ENCODE measurements around the gene METTL5. TPM values are rescaled to one million over a fixed set of nuclear protein-coding genes. Genes with fewer than 3 reads are reported as not detected.
"Not testable (repeated sequence)": the region's sequence is repeated elsewhere in the genome, so short reads cannot be mapped to it uniquely, and the experiment has no call there.

Gene METTL5
- total RNA-seq, 2 experiments from 2014 or later = 57.3 to 66.0 TPM

GRCh38 chr2:169853041-169853668 is 28.4 kb upstream of the METTL5 start:
- H3K27ac Mint-ChIP-seq = no peak overlapping the region
- peaks cover 30% of the 10 kb centered on the region for H3K36me3 Mint-ChIP-seq (ENCODE audit: low read depth)
- H3K27me3 Mint-ChIP-seq (ENCODE audit: low read depth) = no peaks in the 10 kb centered on the region
- H3K4me3 Mint-ChIP-seq = no peak overlapping the region
- H3K4me1 Mint-ChIP-seq (ENCODE audit: low read depth) = peaks cover 8% of the 10 kb centered on the region
- ATAC-seq (no peak), DNase-seq (no peak)
- peaks cover 7% of the 10 kb centered on the region for H3K9me3 Mint-ChIP-seq (ENCODE audit: insufficient read depth)
- CTCF ChIA-PET = no interaction called here
- POLR2A ChIA-PET = no interaction called here

GRCh38 chr2:169849710-169850109 is 25.0 kb upstream of the METTL5 start:
- Mint-ChIP-seq H3K27me3 (ENCODE audit: low read depth) (no peaks in the 10 kb centered on the region), H3K36me3 (ENCODE audit: low read depth) (peaks cover 28% of the 10 kb centered on the region), H3K4me1 (ENCODE audit: low read depth) (peaks cover 8% of the 10 kb centered on the region), H3K9me3 (ENCODE audit: insufficient read depth) (peaks cover 3% of the 10 kb centered on the region), H3K27ac (peak overlapping the region; percentile 17), H3K4me3 (no peak overlapping the region)
- CTCF ChIA-PET = no interaction called here
- DNase-seq (no peak), ATAC-seq (no peak)
- POLR2A ChIA-PET = no interaction called here

GRCh38 chr2:169848959-169849693 is 24.4 kb upstream of the METTL5 start:
- H3K9me3 Mint-ChIP-seq (ENCODE audit: insufficient read depth); DNase-seq; H3K27me3 Mint-ChIP-seq (ENCODE audit: low read depth); ATAC-seq; H3K4me3 Mint-ChIP-seq; H3K4me1 Mint-ChIP-seq (ENCODE audit: low read depth); POLR2A ChIA-PET: not testable (repeated sequence)
- peak overlapping the region; percentile 17 for H3K27ac Mint-ChIP-seq
- CTCF ChIA-PET = interaction anchor here (0.5 kb wide), 1 partner anchor 16 kb away, joined by 3 read pairs; no protein-coding TSS in a partner anchor
- H3K36me3 Mint-ChIP-seq (ENCODE audit: low read depth) = peaks cover 28% of the 10 kb centered on the region

GRCh38 chr2:169845016-169845415 is 20.3 kb upstream of the METTL5 start:
- ChIA-PET CTCF (no interaction called here), POLR2A (interaction anchor here (0.7 kb wide), 1 partner anchor 227 kb away, joined by 3 read pairs; no protein-coding TSS in a partner anchor)
- Mint-ChIP-seq H3K36me3 (ENCODE audit: low read depth) (peaks cover 22% of the 10 kb centered on the region), H3K4me1 (ENCODE audit: low read depth) (peaks cover 16% of the 10 kb centered on the region), H3K4me3 (no peak overlapping the region), H3K27ac (no peak overlapping the region), H3K9me3 (ENCODE audit: insufficient read depth) (no peaks in the 10 kb centered on the region), H3K27me3 (ENCODE audit: low read depth) (no peaks in the 10 kb centered on the region)
- DNase-seq = no peak
- ATAC-seq = no peak

GRCh38 chr2:169841625-169842024 is 16.9 kb upstream of the METTL5 start:
- H3K4me3 Mint-ChIP-seq; H3K27me3 Mint-ChIP-seq (ENCODE audit: low read depth); H3K4me1 Mint-ChIP-seq (ENCODE audit: low read depth); H3K9me3 Mint-ChIP-seq (ENCODE audit: insufficient read depth); H3K27ac Mint-ChIP-seq; DNase-seq; CTCF ChIA-PET; ATAC-seq; POLR2A ChIA-PET: not testable (repeated sequence)
- H3K36me3 Mint-ChIP-seq (ENCODE audit: low read depth) = peaks cover 12% of the 10 kb centered on the region

GRCh38 chr2:169840747-169841142 is 16.0 kb upstream of the METTL5 start:
- Mint-ChIP-seq H3K4me1 (ENCODE audit: low read depth) (peaks cover 8% of the 10 kb centered on the region), H3K27me3 (ENCODE audit: low read depth) (no peaks in the 10 kb centered on the region), H3K4me3 (no peak overlapping the region), H3K9me3 (ENCODE audit: insufficient read depth) (no peaks in the 10 kb centered on the region), H3K27ac (no peak overlapping the region), H3K36me3 (ENCODE audit: low read depth) (peaks cover 12% of the 10 kb centered on the region)
- no peak for ATAC-seq
- DNase-seq = no peak
- POLR2A ChIA-PET = no interaction called here
- CTCF ChIA-PET = no interaction called here

GRCh38 chr2:169839954-169840746 is 15.4 kb upstream of the METTL5 start:
- Mint-ChIP-seq H3K4me1 (ENCODE audit: low read depth) (peaks cover 8% of the 10 kb centered on the region), H3K9me3 (ENCODE audit: insufficient read depth) (no peaks in the 10 kb centered on the region), H3K27me3 (ENCODE audit: low read depth) (no peaks in the 10 kb centered on the region), H3K27ac (no peak overlapping the region), H3K4me3 (no peak overlapping the region), H3K36me3 (ENCODE audit: low read depth) (peaks cover 12% of the 10 kb centered on the region)
- DNase-seq (no peak), ATAC-seq (no peak)
- CTCF ChIA-PET = interaction anchor here (1.2 kb wide), 1 partner anchor 15 kb away, joined by 3 read pairs; the partner anchor contains the start of gene METTL5
- POLR2A ChIA-PET = interaction anchor here (0.6 kb wide), 1 partner anchor 20 kb away, joined by 3 read pairs; no protein-coding TSS in a partner anchor

- peaks cover 12% of the 10 kb centered on the region for H3K36me3 Mint-ChIP-seq (ENCODE audit: low read depth)
- peaks cover 12% of the 10 kb centered on the region for H3K4me1 Mint-ChIP-seq (ENCODE audit: low read depth)
- POLR2A ChIA-PET = no interaction called here
- ATAC-seq = no peak
- no peak for DNase-seq
- no peaks in the 10 kb centered on the region for H3K27me3 Mint-ChIP-seq (ENCODE audit: low read depth)
- no peaks in the 10 kb centered on the region for H3K9me3 Mint-ChIP-seq (ENCODE audit: insufficient read depth)
- CTCF ChIA-PET = interaction anchor here (1.2 kb wide), 1 partner anchor 14 kb away, joined by 3 read pairs; the partner anchor contains the start of gene METTL5
- no peak overlapping the region for H3K4me3 Mint-ChIP-seq
- no peak overlapping the region for H3K27ac Mint-ChIP-seq
Observed at GRCh38 chr2:169838743-169839489, 14.2 kb upstream of the METTL5 start.

GRCh38 chr2:169834401-169834800 is 9.7 kb upstream of the METTL5 start:
- H3K27me3 Mint-ChIP-seq (ENCODE audit: low read depth) = no peaks in the 10 kb centered on the region
- H3K36me3 Mint-ChIP-seq (ENCODE audit: low read depth) = peaks cover 8% of the 10 kb centered on the region
- ChIA-PET CTCF (interaction anchor here (0.5 to 2.0 kb wide), 2 partner anchors 10 to 160 kb away, joined by 3 to 11 read pairs; partner anchors contain the start of gene METTL5), POLR2A (no interaction called here)
- H3K9me3 Mint-ChIP-seq (ENCODE audit: insufficient read depth) = no peaks in the 10 kb centered on the region
- H3K27ac Mint-ChIP-seq = no peak overlapping the region
- DNase-seq (no peak), ATAC-seq (no peak)
- H3K4me1 Mint-ChIP-seq (ENCODE audit: low read depth) = peaks cover 10% of the 10 kb centered on the region
- no peak overlapping the region for H3K4me3 Mint-ChIP-seq

- H3K27ac Mint-ChIP-seq = peak overlapping the region; percentile 82
- H3K4me1 Mint-ChIP-seq (ENCODE audit: low read depth) = peaks cover 36% of the 10 kb centered on the region
- ChIA-PET POLR2A (interaction anchor here (2.3 kb wide), 1 partner anchor 29 kb away, joined by 19 read pairs; the partner anchor contains the start of gene SSB), CTCF (interaction anchor here (0.8 to 3.8 kb wide), 11 partner anchors 10 to 718 kb away, joined by 3 to 18 read pairs (median 4); partner anchors contain the start of gene BBS5)
- no peaks in the 10 kb centered on the region for H3K9me3 Mint-ChIP-seq (ENCODE audit: insufficient read depth)
- H3K4me3 Mint-ChIP-seq = peak overlapping the region; percentile 87
- H3K36me3 Mint-ChIP-seq (ENCODE audit: low read depth) = peaks cover 10% of the 10 kb centered on the region
- H3K27me3 Mint-ChIP-seq (ENCODE audit: low read depth) = no peaks in the 10 kb centered on the region
- peak; percentile 66 for DNase-seq
- peak; percentile 30 for ATAC-seq
Observed at GRCh38 chr2:169828141-169828811, 3.6 kb upstream of the METTL5 start.

Data from activated CD8-positive, alpha-beta T cell treated with anti-CD3 and anti-CD28 coated beads, Interleukin-2, amount 10 ng/mL, durations not matched to agents 7 days and 5 days (primary cell).